ENCODE measurements around the gene WSB1.

WSB1 gene

GRCh38 chr17:27315322-27315721 is 21.4 kb downstream of the WSB1 start (continued):
- TF ChIP-seq TSHZ1 (tag by site-specific recombination; IDR thresholded peaks at IDR 0.05; ENCODE audit: borderline replicate concordance), result peak; percentile 59
- no peak for TF ChIP-seq ZNF169 (tag by site-specific recombination; IDR thresholded peaks at IDR 0.05)
- TF ChIP-seq ZNF132 (tag by site-specific recombination; IDR thresholded peaks at IDR 0.05; ENCODE audit: borderline replicate concordance), result no peak
- no peak for TF ChIP-seq ZNF785 (tag by site-specific recombination; IDR thresholded peaks at IDR 0.05)
- peak; percentile 53; the same call in 1 of the 2 replicates for TF ChIP-seq ZNF394 (tag by site-specific recombination; IDR thresholded peaks at IDR 0.05; ENCODE audit: borderline replicate concordance)
- TF ChIP-seq ZNF155 (tag by site-specific recombination; IDR thresholded peaks at IDR 0.05), result no peak
- no peak for TF ChIP-seq ZNF658 (tag by site-specific recombination; IDR thresholded peaks at IDR 0.05)
- TF ChIP-seq ZEB2 (tag by site-specific recombination; IDR thresholded peaks at IDR 0.05), result peak; percentile 78
- peak; percentile 30; the same call in 1 of the 2 replicates for TF ChIP-seq OVOL3 (tag by site-specific recombination; IDR thresholded peaks at IDR 0.05)
- TF ChIP-seq ZNF580 (tag by site-specific recombination; IDR thresholded peaks at IDR 0.05), result peak; percentile 83

GRCh38 chr17:27315796-27316465 is 22.0 kb downstream of the WSB1 start:
- TF ChIP-seq ZNF362 (tag by site-specific recombination; IDR thresholded peaks at IDR 0.05) (no peak), OSR2 (tag by site-specific recombination; IDR thresholded peaks at IDR 0.05) (peak; percentile 57; the same call in 1 of the 2 replicates), SALL2 (tag by site-specific recombination; IDR thresholded peaks at IDR 0.05; ENCODE audit: borderline replicate concordance) (no peak), GLIS1 (tag by site-specific recombination; IDR thresholded peaks at IDR 0.05) (peak; percentile 59)
- peak overlapping the region; percentile 66; the same call in 1 of the 2 replicates for H3K27ac ChIP-seq (ENCODE audit: extremely low read depth, low read depth, low read length)
- ChIA-PET CTCF (interaction anchor here (1.1 to 3.3 kb wide), 5 partner anchors 12 to 287 kb away, joined by 3 to 17 read pairs (median 5); no protein-coding TSS in a partner anchor), POLR2A (interaction anchor here (1.3 to 3.2 kb wide), 3 partner anchors 12 to 22 kb away, joined by 3 to 25 read pairs (median 6); partner anchors contain the start of gene WSB1)
- no peaks in the 10 kb centered on the region for H3K9me3 ChIP-seq (ENCODE audit: control insufficient read depth, insufficient read depth, low read depth, low read length)
- H3K4me1 ChIP-seq (ENCODE audit: control insufficient read depth, insufficient read depth, low read length), result peaks cover 13% of the 10 kb centered on the region
- peaks cover 61 to 81% of the 10 kb centered on the region in 2 experiments for H3K36me3 ChIP-seq (ENCODE audit: control insufficient read depth in 2 of 2, insufficient read depth in 1 of 2, low read length in 2 of 2)
- H3K4me3 ChIP-seq (ENCODE audit: low read depth, low read length), result no peak overlapping the region

GRCh38 chr17:27318228-27318627 is 24.3 kb downstream of the WSB1 start:
- no peaks in the 10 kb centered on the region for H3K9me3 ChIP-seq (ENCODE audit: control insufficient read depth, insufficient read depth, low read depth, low read length)
- no peak for TF ChIP-seq MEIS1 (CRISPR knock-in tag; IDR thresholded peaks at IDR 0.05; ENCODE audit: borderline replicate concordance)
- no peak for TF ChIP-seq ZNF114 (tag by site-specific recombination; IDR thresholded peaks at IDR 0.05)
- TF ChIP-seq SP2 (tag by site-specific recombination; IDR thresholded peaks at IDR 0.05), result no peak
- H3K36me3 ChIP-seq (ENCODE audit: control insufficient read depth in 2 of 2, insufficient read depth in 1 of 2, low read length in 2 of 2), result peaks cover 40 to 58% of the 10 kb centered on the region in 2 experiments
- no peak overlapping the region for H3K27ac ChIP-seq (ENCODE audit: extremely low read depth, low read depth, low read length)
- peaks cover 14% of the 10 kb centered on the region for H3K4me1 ChIP-seq (ENCODE audit: control insufficient read depth, insufficient read depth, low read length)
- POLR2A ChIA-PET, result interaction anchor here (4.2 kb wide), 1 partner anchor 24 kb away, joined by 26 read pairs; the partner anchor contains the start of gene WSB1
- CTCF ChIA-PET, result interaction anchor here (1.0 to 1.6 kb wide), 4 partner anchors 9 to 282 kb away, joined by 3 to 5 read pairs (median 4); no protein-coding TSS in a partner anchor
- H3K4me3 ChIP-seq (ENCODE audit: low read depth, low read length), result no peak overlapping the region

Data from HEK293 (cell line).